ENCODE data around the gene ABCA1. TPM values are rescaled to one million over a fixed set of nuclear protein-coding genes. Genes with fewer than 3 reads are reported as not detected.

The ABCA1 gene
- total RNA-seq, 4 donors from 2014 or later: 18.3 to 59.8 (median 35.0) TPM

- Histone ChIP-seq H3K36me3 (peaks cover 9 to 16% of the 10 kb centered on the region in 2 donors), H3K9me3 (no peaks in the 10 kb centered on the region), H3K4me3 (replicated peaks in 1 of 3) (no peak overlapping the region), H3K4me1 (peaks cover 13 to 18% of the 10 kb centered on the region in 2 donors), H3K27ac (no peak overlapping the region), H3K27me3 (no peaks in the 10 kb centered on the region)
- intact Hi-C loops (cut with DNase I): no loop called here
- 91 to 94% methylated on average over 2 of the region's 2 CpGs for WGBS, 2 donors
- TF ChIP-seq POLR2A (IDR thresholded peaks at IDR 0.05) (no peak), CTCF (IDR thresholded peaks at IDR 0.05) (no peak)
- DNase-seq: no peak
Observed at GRCh38 chr9:104842698-104843097, 85.3 kb downstream of the ABCA1 start.

GRCh38 chr9:104841601-104842141, 86.3 kb downstream of the ABCA1 start:
- no peaks in the 10 kb centered on the region for H3K9me3 ChIP-seq
- WGBS, 2 donors: 74 to 79% methylated on average over 7 of the region's 7 CpGs
- peaks cover 21 to 26% of the 10 kb centered on the region in 2 donors for H3K4me1 ChIP-seq
- peak overlapping the region; percentile 50 to 81 (median 80) for H3K27ac ChIP-seq
- TF ChIP-seq POLR2A (IDR thresholded peaks at IDR 0.05) (no peak), CTCF (IDR thresholded peaks at IDR 0.05) (peak in 1 of 6 experiments; percentile 9)
- DNase-seq: peak; percentile 65 to 70
- H3K36me3 ChIP-seq: peaks cover 16 to 19% of the 10 kb centered on the region in 2 donors
- H3K4me3 ChIP-seq (replicated peaks in 1 of 3): no peak overlapping the region
- intact Hi-C loops (cut with DNase I): no loop called here
- no peaks in the 10 kb centered on the region for H3K27me3 ChIP-seq

GRCh38 chr9:104838958-104839357, 89.0 kb downstream of the ABCA1 start:
- H3K9me3 ChIP-seq: no peaks in the 10 kb centered on the region
- H3K4me3 ChIP-seq (replicated peaks in 1 of 3): no peak overlapping the region
- WGBS, 2 donors: 89 to 92% methylated on average over 5 of the region's 5 CpGs
- H3K27ac ChIP-seq: peak overlapping the region in 1 of 3 donors; percentile 3
- no peaks in the 10 kb centered on the region for H3K27me3 ChIP-seq
- peaks cover 34 to 47% of the 10 kb centered on the region in 2 donors for H3K4me1 ChIP-seq
- intact Hi-C loops (cut with DNase I): no loop called here
- TF ChIP-seq CTCF (IDR thresholded peaks at IDR 0.05) (no peak), POLR2A (IDR thresholded peaks at IDR 0.05) (no peak)
- DNase-seq: no peak
- H3K36me3 ChIP-seq: peaks cover 16% of the 10 kb centered on the region in 2 donors

GRCh38 chr9:104836767-104837166, 91.2 kb downstream of the ABCA1 start:
- no peak overlapping the region for H3K4me3 ChIP-seq (replicated peaks in 1 of 3)
- peak overlapping the region in 2 of 3 donors; percentile 56 to 61 for H3K27ac ChIP-seq
- TF ChIP-seq CTCF (IDR thresholded peaks at IDR 0.05) (no peak), POLR2A (IDR thresholded peaks at IDR 0.05) (no peak)
- intact Hi-C loops (cut with DNase I): no loop called here
- peaks cover 29 to 42% of the 10 kb centered on the region in 2 donors for H3K4me1 ChIP-seq
- H3K9me3 ChIP-seq: no peaks in the 10 kb centered on the region
- peak; percentile 61 to 67 for DNase-seq
- WGBS, 2 donors: 70 to 83% methylated on average over 4 of the region's 4 CpGs
- peaks cover 16 to 22% of the 10 kb centered on the region in 2 donors for H3K36me3 ChIP-seq
- H3K27me3 ChIP-seq: no peaks in the 10 kb centered on the region

GRCh38 chr9:104836235-104836634, 91.7 kb downstream of the ABCA1 start:
- no peak for TF ChIP-seq POLR2A (IDR thresholded peaks at IDR 0.05)
- no peak for TF ChIP-seq CTCF (IDR thresholded peaks at IDR 0.05)
- H3K27ac ChIP-seq: peak overlapping the region; percentile 8 to 61 (median 56)
- WGBS, 2 donors: 84 to 92% methylated on average over 1 of the region's 1 CpG
- intact Hi-C loops (cut with DNase I): no loop called here
- peak; percentile 18 to 49 for DNase-seq
- H3K9me3 ChIP-seq: no peaks in the 10 kb centered on the region
- no peaks in the 10 kb centered on the region for H3K27me3 ChIP-seq
- no peak overlapping the region for H3K4me3 ChIP-seq (replicated peaks in 1 of 3)
- peaks cover 21 to 24% of the 10 kb centered on the region in 2 donors for H3K36me3 ChIP-seq
- peaks cover 24 to 37% of the 10 kb centered on the region in 2 donors for H3K4me1 ChIP-seq
